Islet precursor cell (in vitro differentiated cells): ENCODE results near the gene KLRC1.
"Not testable (repeated sequence)": the region's sequence is repeated elsewhere in the genome, so short reads cannot be mapped to it uniquely, and the experiment has no call there.

Experiments
- DNase-seq: peaks from one replicate; pipeline ENCODE4 v3.0.0-alpha.2; 2018

The KLRC1 gene

GRCh38 chr12:10409392-10409791 lies 43.8 kb downstream of the KLRC1 start, which contains the start of gene KLRC4:
KLRC4 (minus strand) TSS chr12:10409757; CDS start chr12:10409575, 182 bp downstream.
- peak; percentile 57 for DNase-seq

GRCh38 chr12:10408842-10409241 lies 44.3 kb downstream of the KLRC1 start:
- DNase-seq: no peak

GRCh38 chr12:10406725-10407124 lies 46.5 kb downstream of the KLRC1 start:
- no peak for DNase-seq

- no peak for DNase-seq
Observed at GRCh38 chr12:10405294-10405693, 47.9 kb downstream of the KLRC1 start.

GRCh38 chr12:10404798-10405197 lies 48.4 kb downstream of the KLRC1 start:
- DNase-seq: no peak

- no peak for DNase-seq
Observed at GRCh38 chr12:10400829-10401228, 52.3 kb downstream of the KLRC1 start.

GRCh38 chr12:10398168-10398567 lies 55.0 kb downstream of the KLRC1 start:
- no peak for DNase-seq

GRCh38 chr12:10397296-10397695 lies 55.9 kb downstream of the KLRC1 start:
- no peak for DNase-seq

- not testable (repeated sequence) for DNase-seq
Observed at GRCh38 chr12:10396176-10396575, 57.0 kb downstream of the KLRC1 start.
